ENCODE measurements around the gene MDH2.

DNA sequence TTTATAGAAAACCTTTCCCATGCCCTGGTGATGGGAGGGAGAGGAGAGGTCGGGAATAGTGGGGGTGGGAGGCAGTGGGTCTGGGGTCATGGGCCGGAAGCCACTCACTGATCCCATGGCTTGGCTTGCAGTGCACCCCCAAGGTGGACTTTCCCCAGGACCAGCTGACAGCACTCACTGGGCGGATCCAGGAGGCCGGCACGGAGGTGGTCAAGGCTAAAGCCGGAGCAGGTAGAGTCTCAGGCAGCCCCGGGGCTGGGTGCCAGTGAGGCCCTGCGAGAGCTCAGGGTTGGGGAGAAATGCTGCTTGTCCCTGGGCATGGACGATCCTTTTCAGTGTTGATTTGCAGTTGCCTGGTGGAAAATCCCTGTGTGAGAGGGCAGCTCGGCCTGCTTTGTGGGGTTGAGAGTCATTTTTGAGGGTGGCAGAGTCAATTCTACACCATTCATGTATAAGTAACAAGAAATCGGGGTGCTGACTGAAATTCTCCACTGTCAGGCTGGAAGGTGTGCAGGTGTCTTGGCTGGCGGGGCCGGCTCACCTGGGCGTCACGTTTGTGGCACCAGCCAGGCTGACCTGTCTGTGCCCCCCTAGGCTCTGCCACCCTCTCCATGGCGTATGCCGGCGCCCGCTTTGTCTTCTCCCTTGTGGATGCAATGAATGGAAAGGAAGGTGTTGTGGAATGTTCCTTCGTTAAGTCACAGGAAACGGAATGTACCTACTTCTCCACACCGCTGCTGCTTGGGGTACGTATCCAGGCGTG is 16.5 kb downstream of the MDH2 start:
- TF ChIP-seq POLR2A (IDR thresholded peaks at IDR 0.05) (no peak), CTCF (IDR thresholded peaks at IDR 0.05) (no peak), EP300 (IDR thresholded peaks at IDR 0.05) (no peak)
